GOT3 (cell line): Measurements from ENCODE around the gene MAFG.

Source experiments
- DNase-seq: peaks from one replicate; lab custom pipeline; 2025; ENCODE audit warnings: mixed read lengths; lab: John Stamatoyannopoulos, UW

The MAFG gene

DNA sequence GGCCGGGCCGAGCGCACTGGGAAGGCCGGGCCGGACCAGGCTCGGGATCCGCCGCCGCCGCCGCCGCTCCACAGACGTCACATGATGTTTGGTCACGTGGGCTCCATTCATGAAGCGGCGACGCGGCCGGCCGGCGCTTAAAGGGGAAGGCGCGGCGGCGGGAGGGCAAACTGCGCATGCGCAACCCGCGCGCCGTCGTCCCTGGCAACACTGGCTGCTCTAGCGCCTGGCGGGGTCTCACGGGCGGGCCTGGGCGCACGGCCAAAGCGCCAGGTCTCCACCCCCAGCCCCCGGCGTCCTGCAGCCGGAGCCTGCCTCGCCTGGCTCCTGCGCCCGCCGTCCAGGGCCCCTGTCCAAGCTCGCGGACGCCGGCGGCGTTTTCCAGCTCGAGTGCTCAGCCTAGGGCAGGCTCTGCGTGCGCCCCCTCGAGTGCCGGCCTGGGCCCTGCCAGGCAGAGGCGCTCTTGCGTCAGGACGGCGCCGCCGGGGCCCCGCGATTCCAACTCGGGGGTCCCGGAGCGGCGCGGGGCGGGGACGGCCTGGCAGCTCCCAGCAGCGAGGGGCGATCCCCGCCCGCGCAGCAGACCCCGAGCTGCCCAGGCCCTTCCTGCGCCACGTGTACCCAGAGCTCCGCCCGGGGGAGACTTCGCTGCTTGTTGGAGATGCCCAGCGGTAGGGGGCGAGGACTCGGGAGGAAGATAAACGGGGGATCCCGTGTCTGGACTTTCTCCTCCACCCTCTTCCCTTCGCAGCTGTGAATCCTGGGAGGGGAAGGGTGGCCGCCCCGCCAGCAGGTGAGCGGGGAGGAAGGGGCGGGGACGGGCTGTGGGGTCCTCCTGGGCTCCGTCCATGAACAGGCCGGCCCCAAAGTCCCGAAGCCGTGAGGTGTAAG lies at the start of gene MAFG:
MAFG (minus strand) TSS at position 83 of the 891 bp plus-strand sequence. CDS start 4,550 bp downstream, outside the sequence.
- peak; percentile 83 for DNase-seq

DNA sequence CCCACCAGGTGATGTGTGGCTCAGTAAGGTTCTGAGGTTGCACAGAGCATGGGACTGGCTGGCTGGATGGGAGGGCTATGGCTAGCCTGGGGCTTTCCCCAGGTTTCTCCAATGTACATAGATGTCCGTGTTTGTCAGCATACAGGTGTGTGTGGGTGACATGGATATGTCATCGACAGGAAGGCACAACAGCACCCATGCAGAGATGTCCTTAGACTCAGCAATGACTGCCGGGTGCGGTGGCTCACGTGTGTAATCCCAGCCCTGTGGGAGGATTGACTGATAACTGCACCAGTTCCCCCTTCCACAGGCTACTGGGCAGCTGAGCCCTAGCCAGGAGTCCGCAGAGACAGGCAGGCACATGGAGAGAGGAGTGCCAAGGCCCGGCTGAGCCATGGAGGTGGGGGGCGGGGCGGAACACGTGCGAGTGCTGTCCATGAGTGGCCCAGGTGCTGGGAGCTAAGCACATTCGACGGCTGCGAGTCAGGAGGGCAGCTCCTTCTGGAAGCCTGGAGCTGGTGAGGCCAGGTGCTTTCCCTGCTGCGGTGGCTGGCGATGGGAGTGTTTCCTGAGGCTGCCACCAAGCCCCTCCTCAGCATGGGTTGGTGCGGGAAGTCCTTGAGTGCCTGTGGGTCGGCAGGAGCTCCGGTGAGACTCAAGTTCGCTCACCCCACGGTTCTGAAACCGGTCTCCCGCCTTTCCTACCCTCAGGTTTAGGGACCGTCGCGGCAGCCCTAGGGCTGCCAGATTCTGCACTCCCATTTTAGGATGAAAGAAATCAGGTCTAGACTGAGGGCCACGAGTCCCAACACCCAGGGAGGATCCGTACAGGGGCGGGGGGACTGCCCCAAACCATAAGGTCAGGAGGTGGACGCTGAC lies 49.0 kb upstream of the MAFG start:
- no peak for DNase-seq

DNA sequence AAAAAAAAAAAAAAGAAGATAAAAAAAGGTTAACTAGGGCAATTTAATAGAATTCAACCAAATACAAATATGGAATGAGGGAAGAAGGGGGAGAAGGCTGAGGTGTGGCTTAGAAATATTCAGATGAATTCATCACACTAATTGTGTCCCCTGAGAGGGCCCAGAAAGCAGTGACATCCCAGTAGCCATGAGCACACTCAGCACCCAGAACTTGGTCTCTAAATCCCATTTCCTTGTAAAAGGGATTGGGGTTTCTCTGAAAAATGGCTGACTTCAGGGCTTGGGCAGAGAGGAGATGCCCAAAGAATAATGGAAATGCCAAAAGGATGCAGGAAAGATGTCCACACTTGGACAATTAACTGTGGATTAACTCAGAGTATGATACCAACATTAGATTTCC lies 45.9 kb upstream of the MAFG start:
- no peak for DNase-seq

DNA sequence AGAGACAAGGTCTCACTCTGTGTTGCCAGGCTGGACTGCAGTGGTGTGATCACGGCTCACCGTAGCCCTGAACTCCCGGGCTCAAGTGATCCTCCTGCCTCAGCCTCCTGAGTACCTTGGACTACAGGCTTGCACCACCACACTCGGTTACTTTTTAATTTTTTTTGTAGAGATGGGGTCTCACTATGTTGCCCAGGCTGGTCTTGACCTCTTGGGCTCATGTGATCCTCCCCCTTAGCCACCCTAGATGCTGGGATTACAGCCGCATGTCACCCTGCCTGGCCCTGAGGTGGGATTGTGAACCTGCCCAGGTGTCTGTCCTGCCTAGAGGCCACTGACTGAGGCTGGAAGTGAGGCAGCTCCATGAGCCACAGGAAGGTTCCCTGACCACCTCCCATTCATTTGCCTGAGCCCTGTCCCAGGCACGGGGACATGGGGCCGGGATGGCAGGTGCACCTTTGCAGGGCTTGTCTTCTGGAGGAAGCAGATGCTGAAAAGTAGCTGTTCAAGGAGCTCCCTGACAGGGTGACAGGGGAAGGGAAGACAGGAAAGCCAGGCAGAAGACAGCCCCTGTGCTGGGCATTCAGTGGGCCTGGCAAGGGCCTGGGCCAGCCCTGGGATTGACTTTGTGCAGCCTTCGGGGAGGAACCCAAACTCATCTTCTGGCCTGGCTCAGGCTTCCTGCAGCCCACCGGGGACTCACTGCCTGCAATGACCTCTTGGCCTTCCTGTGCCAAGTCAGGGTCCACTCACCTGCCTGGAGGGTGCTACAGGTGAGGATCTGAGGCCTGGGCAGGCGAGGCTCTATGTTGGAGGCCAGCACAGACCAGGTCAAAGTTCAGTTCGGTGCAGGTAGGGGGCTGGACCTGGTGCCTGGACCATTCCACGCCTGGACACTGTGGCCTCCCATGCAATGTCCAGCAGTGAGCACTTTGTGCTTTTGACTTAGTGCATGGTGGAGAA lies 41.6 kb upstream of the MAFG start:
- DNase-seq: no peak

DNA sequence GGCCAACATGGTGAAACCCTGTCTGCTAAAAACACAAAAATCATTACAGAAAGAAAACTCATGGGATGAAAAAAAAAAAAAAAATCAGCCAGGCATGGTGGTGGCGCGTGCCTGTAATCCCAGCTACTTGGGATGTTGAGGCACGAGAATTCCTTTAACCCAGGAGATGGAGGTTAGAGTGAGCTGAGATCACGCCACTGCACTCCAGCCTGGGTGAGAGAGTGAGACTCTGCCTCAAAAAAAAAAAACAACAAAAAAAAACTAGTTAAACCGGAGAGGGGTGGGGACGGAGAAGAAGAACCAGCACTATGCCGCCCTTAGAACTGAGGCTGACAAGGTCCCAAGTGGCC lies 40.8 kb upstream of the MAFG start:
- no peak for DNase-seq

DNA sequence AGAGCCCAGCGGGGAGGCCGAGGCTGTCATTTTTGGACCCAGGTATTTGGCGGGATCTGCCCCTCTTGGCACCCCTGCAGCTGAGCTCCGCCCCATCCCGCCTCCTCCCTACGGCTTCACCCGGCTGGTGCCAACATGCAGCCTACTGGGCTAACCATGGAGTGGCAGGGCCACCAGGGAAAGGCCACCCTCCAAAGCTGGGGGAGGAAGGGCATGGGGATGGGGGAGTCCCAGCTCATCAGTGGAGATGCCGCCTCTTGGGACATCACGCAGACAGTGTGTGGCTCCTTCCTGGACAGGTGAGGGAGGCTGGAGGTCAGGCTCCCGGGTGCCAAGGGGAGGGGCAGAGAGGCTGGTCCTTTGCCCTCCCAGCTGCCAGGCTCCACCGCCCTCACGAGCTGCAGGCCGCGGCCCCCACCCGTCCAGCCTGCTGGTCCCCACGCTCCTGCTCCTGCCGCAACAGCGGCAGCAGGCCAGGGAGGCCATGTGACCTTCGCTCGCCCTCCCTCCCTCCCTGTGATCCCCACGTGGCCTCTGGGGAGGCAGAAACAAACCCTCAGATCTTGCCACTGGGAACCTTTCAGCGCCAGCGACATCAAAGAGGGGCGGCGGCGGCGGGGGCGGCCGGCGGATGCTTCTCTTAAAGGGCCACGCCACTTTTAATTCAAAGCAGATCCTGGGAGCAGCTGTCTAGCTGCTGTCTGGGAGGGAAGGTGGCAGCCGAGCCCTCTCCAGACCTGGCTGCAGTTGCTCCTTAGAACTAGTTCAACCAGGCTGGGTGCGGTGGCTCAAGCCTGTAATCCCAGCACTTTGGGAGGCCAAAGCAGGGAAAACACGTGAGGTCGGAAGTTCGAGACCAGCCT lies 40.2 kb upstream of the MAFG start:
- no peak for DNase-seq

DNA sequence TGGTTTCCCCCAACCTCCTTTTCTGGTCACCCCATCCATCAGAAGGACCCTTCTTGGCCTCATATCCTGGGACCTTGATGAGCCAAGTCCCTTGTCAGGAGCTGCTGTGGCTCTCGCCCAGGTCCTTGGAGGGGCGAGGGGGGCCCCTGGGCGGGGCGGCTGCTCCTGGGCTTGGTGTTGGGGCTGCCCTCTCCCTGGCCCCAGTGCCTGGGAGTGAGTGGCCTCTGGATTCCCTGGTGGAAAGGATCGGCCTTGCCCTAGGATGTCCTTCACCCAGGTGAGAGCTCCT lies 39.7 kb upstream of the MAFG start:
- DNase-seq: no peak

DNA sequence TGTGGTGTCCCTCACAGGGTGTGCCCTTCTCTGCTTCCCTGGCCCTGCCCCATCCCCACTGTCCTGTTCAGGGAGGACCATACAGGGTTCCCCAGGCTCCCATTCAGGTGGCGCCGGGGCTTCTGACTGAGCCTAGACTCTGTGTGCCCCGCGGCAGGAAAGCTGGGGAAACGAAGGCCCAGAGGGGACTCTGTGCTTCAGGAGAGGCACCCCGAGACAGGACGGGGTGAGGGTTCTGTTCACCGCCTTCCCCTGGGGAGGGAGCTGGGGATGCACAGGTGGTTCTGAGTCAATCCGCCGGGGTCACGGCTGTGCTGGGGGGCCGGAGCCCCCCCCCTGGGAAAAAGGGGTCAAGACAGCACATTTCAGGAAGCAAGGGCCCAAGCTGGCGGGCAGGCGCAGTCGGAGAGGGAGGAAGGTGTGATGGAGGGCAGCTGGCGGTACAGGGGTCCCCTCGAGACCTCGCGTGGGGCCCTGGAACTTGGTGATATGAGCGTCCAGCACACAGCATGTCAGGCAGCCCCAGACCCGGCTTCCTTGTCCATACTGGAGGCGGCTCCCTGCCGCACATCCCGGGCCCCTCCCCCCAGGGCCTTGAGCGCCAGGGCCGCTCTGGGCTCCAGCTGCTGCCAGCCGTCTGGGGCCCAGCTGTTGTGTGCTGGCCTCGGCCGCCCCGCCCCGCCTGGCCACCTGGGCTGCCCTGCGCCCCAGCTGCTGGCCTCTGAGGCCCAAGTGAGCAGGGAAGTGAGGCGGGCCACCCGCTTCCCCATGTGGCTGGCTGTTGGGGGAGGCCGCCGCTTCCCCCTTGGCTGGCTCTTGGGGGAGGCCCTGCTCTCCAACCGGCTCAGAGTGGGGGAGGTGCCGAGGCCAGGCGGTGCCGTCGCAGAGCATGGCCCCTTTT lies 39.1 kb upstream of the MAFG start:
- no peak for DNase-seq

DNA sequence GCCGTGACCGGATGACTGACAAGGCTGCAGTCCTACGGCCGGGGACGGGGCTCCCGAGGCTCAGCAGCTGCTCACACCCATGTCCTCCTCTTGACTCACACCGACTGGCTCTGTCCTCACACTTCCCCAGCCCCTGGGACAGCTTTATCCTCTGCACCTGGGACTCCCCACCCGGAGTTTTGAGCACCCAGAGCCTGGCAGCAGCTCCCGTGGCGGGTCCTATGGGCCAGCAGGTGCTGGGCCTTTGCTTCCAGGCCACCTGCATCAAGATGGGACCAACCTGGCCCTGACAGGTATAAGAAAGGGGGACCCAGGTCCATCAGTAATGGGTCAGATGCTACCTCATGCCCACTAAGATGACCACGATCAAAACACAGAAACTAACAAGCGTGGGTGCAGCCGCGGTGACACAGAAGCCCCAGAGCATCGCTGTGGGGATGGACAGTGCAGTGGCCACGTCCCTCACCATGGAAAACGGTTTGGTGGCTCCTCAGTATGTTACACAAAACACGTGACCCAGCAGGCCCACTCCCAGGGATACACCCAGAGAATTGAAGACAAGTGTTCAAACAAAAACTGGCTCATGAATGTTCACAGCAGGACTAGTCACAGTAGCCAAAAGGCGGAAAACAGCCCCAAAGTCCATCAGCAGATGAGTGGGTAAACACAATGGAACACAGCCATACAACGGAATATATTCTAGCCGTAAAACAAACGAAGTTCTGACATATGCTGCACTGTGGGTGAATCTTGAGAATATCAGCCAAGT lies 36.7 kb upstream of the MAFG start:
- DNase-seq: no peak

DNA sequence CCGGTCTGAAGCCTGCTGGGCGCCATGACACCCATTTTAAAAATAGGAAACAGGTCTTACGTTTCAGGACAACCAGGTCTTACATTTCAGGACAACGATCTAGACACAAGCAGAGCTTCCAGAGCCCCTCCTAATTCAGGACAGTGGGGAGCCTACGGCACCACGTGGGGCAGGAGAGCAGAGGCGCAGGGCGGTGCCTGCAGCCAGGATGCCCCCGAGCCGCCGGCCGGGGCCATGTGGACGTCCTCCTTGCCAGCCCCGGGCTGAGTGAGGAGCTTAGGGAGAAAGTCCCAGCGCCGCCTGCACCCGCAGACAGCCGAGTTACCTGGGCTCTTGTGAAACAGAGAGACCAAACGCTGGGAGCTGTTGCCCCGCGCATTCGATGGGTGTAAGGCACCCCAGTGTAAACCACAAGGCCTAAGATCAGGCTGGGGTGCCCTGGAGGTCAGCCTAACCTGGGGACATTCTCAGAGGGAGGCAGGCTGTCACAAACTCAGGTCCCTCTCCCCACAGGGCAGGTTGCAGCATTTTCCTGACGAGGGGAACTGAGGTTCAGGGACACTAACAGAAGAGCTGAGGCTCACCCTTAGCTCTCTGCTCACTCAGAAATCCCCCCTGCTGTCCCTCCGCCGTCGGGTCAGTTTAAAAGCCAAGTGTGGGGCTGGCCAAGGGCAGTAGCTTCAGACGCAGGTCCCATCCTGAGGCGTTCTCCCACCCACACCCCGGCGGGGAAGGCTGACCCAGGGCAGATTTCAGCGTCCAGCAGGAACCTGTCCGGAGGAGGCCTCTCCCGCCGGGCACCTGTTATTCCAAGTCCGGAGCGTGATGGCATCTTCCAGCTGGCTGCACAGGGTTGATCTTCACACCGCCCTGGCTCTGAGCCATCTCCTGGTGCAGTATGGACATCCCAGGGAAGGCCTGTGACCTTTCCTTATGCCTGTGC lies 35.2 kb upstream of the MAFG start:
- no peak for DNase-seq

DNA sequence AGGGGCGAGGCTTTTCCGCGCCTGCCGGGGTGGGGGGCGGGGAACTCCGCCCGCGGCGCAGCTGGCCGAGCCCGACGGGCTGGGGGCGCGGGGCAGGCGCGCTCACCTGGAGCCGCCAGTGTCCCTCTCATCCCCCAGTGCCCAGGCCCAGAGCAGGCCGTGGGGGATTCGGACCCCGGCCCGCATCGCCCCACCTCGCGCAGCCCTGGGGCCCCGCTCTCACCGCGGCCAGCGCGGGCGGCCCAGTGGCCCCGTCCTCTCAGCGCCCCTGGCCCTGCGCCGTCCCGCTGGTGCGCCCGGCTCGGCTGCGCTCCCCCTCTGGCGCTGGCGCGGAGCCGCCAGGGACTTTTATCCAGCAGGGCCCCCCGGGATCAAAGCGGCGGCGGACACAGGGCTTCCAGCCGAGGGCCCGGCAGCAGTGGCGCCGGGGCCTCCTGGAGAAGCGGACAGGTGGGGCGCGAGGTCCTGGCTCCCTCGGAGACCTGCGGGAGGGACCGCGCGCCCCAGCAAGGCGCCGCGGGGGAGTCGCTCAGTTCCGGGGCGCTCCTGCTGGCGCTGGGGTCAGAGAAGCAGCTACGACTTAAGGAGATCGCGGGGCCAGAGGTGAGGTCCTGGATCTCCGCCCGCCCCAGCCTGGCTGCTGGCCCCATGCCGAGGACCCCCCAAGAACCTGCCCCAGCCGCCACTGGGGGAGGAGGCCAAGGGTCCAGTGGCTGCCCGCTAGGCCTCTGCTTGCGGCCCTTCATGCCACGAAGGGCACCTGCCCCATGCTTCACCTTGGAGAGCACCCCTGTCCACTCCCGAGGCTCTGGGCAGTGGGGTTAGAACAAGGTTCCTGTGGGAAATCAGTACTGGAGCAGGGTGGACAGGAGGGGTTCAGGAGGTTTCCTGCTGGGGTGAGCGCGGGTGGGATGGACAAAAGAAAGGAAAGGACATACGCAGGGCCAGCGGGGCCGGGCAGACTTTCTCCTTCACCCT lies 34.3 kb upstream of the MAFG start:
- DNase-seq: no peak

DNA sequence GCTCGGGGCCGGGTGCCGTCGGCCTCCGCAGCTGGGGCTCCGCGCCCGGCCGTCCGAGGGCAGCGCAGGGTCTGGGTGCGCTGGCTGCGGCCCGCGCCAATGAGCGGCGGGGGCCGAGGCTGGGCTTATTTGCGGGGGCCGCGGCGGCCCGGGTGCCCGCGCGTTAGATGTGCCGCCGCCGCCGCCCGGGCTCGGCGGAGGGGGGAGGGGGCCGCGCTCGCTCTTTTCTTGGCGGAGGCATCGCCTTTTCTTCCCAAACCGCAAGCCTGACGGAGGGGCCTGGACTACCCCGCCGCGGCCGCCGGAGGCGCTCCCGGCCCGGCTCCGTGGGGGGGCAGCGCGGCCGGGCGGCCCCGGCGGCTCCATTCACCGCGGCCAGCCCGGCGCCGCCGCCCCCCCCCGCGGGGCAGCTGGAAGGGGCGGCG lies 33.6 kb upstream of the MAFG start, which contains the start of gene NOTUM:
NOTUM (minus strand) TSS at position 101 of the 425 bp plus-strand sequence. CDS start 278 bp downstream, outside the sequence.
- no peak for DNase-seq

DNA sequence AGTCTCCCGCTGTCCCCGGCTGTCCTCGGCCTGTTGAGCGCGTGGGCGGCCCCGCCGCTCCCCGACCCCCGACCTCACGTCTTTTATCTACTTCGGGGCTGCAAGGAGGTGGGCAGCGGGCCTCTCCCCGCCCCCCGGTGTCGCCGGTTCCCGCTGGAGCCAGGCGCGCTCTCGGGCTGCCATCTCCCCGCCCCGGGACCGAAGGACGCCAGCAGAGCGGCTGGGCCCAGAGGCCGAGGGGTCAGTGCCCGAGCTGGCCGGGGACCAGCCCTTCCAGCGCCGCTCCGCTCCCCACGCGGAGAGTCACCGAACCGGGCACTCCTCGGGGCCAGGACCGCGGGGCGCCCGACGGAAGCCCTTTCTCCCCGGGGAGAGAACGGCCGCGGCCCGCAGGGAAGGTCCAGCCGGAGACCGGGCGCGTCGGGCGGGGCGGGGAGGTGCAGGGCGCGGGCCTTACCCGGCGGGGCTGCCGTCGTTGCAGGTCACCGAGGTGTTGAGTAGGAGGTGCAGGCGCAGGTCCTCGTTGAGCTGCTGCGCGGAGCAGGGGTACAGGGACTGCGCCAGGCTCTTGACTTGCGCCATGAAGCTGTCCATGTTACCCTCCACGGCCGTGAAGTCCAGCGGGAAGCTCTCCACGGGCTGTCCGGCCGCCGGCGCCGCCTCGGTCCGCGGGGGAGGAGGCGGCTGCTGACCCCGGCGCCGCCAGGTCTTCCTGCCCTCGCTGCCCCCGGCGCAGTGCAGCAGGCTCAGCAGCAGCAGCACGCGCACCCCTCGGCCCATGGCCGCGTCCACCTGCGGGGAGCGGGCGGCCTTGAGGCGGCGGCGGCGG lies 32.8 kb upstream of the MAFG start:
- DNase-seq: no peak

DNA sequence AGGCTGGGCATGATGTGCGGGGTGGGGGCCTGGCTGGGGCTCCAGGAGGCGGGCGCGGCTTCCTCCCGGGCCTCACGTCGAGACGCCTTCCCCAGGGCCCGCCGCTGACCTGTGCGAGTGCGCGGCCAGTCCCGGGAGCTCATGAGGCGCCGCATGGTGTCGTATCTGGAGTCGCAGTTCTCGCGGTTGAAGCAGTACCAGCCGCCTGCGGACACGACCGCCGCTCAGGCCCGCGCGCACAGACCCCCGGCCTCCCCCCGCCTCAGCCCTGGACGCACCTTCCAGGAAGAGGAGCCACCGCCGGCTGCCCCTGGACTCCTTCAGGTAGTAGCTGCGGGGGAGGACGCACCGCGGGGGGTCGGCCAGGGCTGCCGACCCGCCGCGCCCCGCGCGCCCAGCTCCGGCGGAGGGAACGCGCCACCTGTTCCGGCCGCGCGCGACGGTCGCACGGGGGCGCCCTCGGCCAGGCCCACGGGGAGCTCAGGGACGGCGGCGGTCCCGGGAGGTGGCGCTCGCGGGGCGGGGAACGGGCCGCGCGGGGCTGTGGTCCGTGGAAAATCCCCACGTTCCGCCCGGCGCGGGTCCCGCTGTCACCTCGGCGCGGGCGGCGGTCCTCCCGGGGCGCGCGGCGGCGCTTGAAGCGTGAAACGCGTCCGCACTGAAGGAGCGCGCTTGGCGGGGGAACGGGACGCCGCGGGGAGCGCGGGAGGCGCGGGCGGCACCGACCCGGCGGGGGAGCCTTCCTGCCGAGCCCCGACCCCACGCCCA lies 32.0 kb upstream of the MAFG start:
- DNase-seq: peak; percentile 28
